HG03558 (cell line): ENCODE data around the gene GCGR.

Experiments
- ATAC-seq: cut with Tn5 transposase; IDR thresholded peaks from one replicate; pipeline ENCODE4 v1.9.1; 2021; ENCODE audit warnings: moderate number of reproducible peaks; ENCODE audit not compliant: unreplicated experiment; ENCODE audit errors: extremely low read depth

GCGR gene

GRCh38 chr17:81803728-81804558 is at the start of gene GCGR:
TSS of gene GCGR (plus strand) at chr17:81804150. CDS start at chr17:81809019, 4,869 bp downstream.
- no peak for ATAC-seq

- no peak for ATAC-seq
These were observed 11.0 kb upstream of the GCGR start for GRCh38 chr17:81792675-81793615.

GRCh38 chr17:81794074-81794476 is 9.9 kb upstream of the GCGR start:
- ATAC-seq: no peak

GRCh38 chr17:81794509-81794908 is 9.4 kb upstream of the GCGR start:
- no peak for ATAC-seq

- ATAC-seq: no peak
These were observed 2.6 kb upstream of the GCGR start for GRCh38 chr17:81801327-81801726.

GRCh38 chr17:81802048-81802758 is 1.7 kb upstream of the GCGR start:
- no peak for ATAC-seq

- ATAC-seq: no peak
These were observed 900 bp upstream of the GCGR start for GRCh38 chr17:81802856-81803643.

- no peak for ATAC-seq
These were observed 829 bp downstream of the GCGR start for GRCh38 chr17:81804559-81805399.

GRCh38 chr17:81805707-81806460 is 1.9 kb downstream of the GCGR start:
- ATAC-seq: no peak

- no peak for ATAC-seq
These were observed 2.7 kb downstream of the GCGR start for GRCh38 chr17:81806461-81807209.

- ATAC-seq: no peak
These were observed 3.3 kb downstream of the GCGR start for GRCh38 chr17:81807210-81807719.

- no peak for ATAC-seq
These were observed 3.9 kb downstream of the GCGR start for GRCh38 chr17:81807839-81808238.

GRCh38 chr17:81808778-81809555 is 5.0 kb downstream of the GCGR start:
- ATAC-seq: no peak

GRCh38 chr17:81809556-81809998 is 5.6 kb downstream of the GCGR start:
- no peak for ATAC-seq

- ATAC-seq: no peak
These were observed 6.5 kb downstream of the GCGR start for GRCh38 chr17:81810476-81810875.

GRCh38 chr17:81810892-81811704 is 7.1 kb downstream of the GCGR start:
- no peak for ATAC-seq
